Cardiac muscle cell (in vitro differentiated cells and primary cell): ENCODE data around the gene PHF21B. TPM values are rescaled to one million over a fixed set of nuclear protein-coding genes. Genes with fewer than 3 reads are reported as not detected.

Source experiments
- DNase-seq, 2 donors: peaks; one replicate each; pipeline versions ENCODE4 v3.0.0 to v3.0.0-alpha.2; 2010 to 2017; ENCODE audit warnings: low read depth in 1 of 2, low spot score in 1 of 2
- H3K27ac ChIP-seq: fragments of 200-600 bp; sonication (generic); 2 replicates; pipeline ENCODE4 v1.5.1; 2016
- H3K27me3 ChIP-seq: fragments of 200-600 bp; sonication (generic); 2 replicates; pipeline ENCODE4 v1.6.0; 2016; ENCODE audit warnings: control low read depth
- H3K36me3 ChIP-seq: fragments of 200-600 bp; sonication (generic); 2 replicates; pipeline ENCODE4 v1.5.1; 2016; ENCODE audit warnings: control low read depth
- H3K4me1 ChIP-seq: fragments of 200-600 bp; sonication (generic); 2 replicates; pipeline ENCODE4 v1.8.1; 2017; ENCODE audit warnings: low read depth, mild to moderate bottlenecking, mixed run types
- H3K4me3 ChIP-seq: fragments of 200-600 bp; sonication (generic); 2 replicates; pipeline ENCODE4 v1.5.1; 2016; ENCODE audit warnings: mild to moderate bottlenecking
- H3K9me3 ChIP-seq: fragments of 200-600 bp; sonication (generic); 2 replicates; pipeline ENCODE4 v1.5.1; 2017; ENCODE audit warnings: low read depth, mild to moderate bottlenecking, control low read depth
- polyA plus RNA-seq: library from polyadenylated mRNA; unstranded; fragments of >200 nt; fragmentation: Nextera tagmentation; extraction: Ambion mirVana; gene quantifications from 2 replicates; pipeline ENCODE4 v1.2.1, GENCODE V29; 2016
- total RNA-seq: library from RNA; depleted of rRNA; stranded (reverse); fragments of >200 nt; gene quantifications from 2 replicates; pipeline ENCODE4 v1.2.3, GENCODE V29; 2016
- TF ChIP-seq, protein P1 (sequence below): IDR thresholded peaks from 2 replicates; pipeline ENCODE4 v1.5.1; 2012; ENCODE audit warnings: low read depth, mild to moderate bottlenecking, low read length

Gene PHF21B
- total and polyA plus RNA-seq, 2 experiments from 2014 or later, result 3.0 to 7.2 TPM

- H3K4me1 ChIP-seq, result no peaks in the 10 kb centered on the region
- DNase-seq, result no peak
- no peak overlapping the region for H3K27ac ChIP-seq
- H3K4me3 ChIP-seq, result no peak overlapping the region
- TF ChIP-seq, protein P1, sequence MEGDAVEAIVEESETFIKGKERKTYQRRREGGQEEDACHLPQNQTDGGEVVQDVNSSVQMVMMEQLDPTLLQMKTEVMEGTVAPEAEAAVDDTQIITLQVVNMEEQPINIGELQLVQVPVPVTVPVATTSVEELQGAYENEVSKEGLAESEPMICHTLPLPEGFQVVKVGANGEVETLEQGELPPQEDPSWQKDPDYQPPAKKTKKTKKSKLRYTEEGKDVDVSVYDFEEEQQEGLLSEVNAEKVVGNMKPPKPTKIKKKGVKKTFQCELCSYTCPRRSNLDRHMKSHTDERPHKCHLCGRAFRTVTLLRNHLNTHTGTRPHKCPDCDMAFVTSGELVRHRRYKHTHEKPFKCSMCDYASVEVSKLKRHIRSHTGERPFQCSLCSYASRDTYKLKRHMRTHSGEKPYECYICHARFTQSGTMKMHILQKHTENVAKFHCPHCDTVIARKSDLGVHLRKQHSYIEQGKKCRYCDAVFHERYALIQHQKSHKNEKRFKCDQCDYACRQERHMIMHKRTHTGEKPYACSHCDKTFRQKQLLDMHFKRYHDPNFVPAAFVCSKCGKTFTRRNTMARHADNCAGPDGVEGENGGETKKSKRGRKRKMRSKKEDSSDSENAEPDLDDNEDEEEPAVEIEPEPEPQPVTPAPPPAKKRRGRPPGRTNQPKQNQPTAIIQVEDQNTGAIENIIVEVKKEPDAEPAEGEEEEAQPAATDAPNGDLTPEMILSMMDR, result no peak
- H3K36me3 ChIP-seq, result no peaks in the 10 kb centered on the region
- no peaks in the 10 kb centered on the region for H3K9me3 ChIP-seq
- no peaks in the 10 kb centered on the region for H3K27me3 ChIP-seq
Measured at GRCh38 chr22:44944883-44945601, 64.8 kb downstream of the PHF21B start.

DNA sequence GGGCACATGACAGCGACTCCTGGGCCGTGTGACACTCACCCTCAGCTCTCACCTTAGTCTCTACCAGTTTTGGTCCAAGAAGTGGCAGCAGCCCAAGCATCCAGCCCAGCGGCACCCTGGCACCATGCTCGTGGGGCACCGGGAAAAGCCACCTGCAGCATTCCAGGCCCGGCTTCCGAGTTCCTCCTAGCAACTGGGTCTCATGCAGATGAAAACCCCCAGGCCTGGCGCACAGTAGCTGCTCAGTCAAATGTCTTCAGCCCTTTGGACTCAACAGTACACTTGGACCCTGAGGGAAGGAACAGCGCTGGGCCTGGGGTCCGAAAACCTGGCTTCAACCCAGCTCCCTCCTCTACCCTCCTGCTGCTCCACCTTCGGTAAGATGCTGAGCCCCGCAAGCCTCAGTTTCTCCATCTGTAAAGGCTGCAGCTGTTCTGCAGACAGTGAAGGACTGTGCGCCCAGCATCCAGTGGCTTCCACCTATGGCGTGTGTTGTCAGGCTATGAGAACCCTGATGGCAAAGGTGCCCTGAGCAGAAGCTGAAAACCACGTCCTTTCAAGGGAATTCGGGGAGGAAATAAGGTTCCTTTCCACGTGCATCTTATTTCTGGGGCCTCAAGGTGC lies 66.0 kb downstream of the PHF21B start:
- H3K4me1 ChIP-seq, result no peaks in the 10 kb centered on the region
- TF ChIP-seq, protein P1, result no peak
- H3K27ac ChIP-seq, result no peak overlapping the region
- H3K4me3 ChIP-seq, result no peak overlapping the region
- no peaks in the 10 kb centered on the region for H3K36me3 ChIP-seq
- H3K27me3 ChIP-seq, result no peaks in the 10 kb centered on the region
- DNase-seq, result no peak
- H3K9me3 ChIP-seq, result no peaks in the 10 kb centered on the region

GRCh38 chr22:44942979-44943700 lies 66.7 kb downstream of the PHF21B start:
- no peaks in the 10 kb centered on the region for H3K36me3 ChIP-seq
- H3K27me3 ChIP-seq, result no peaks in the 10 kb centered on the region
- TF ChIP-seq, protein P1, result no peak
- no peak overlapping the region for H3K27ac ChIP-seq
- no peaks in the 10 kb centered on the region for H3K4me1 ChIP-seq
- DNase-seq, result no peak
- no peaks in the 10 kb centered on the region for H3K9me3 ChIP-seq
- no peak overlapping the region for H3K4me3 ChIP-seq

- Histone ChIP-seq H3K36me3 (no peaks in the 10 kb centered on the region), H3K27ac (no peak overlapping the region), H3K4me3 (no peak overlapping the region), H3K4me1 (no peaks in the 10 kb centered on the region), H3K9me3 (no peaks in the 10 kb centered on the region), H3K27me3 (no peaks in the 10 kb centered on the region)
- TF ChIP-seq, protein P1, result no peak
- no peak for DNase-seq
Measured at GRCh38 chr22:44942056-44942455, 67.7 kb downstream of the PHF21B start.

DNA sequence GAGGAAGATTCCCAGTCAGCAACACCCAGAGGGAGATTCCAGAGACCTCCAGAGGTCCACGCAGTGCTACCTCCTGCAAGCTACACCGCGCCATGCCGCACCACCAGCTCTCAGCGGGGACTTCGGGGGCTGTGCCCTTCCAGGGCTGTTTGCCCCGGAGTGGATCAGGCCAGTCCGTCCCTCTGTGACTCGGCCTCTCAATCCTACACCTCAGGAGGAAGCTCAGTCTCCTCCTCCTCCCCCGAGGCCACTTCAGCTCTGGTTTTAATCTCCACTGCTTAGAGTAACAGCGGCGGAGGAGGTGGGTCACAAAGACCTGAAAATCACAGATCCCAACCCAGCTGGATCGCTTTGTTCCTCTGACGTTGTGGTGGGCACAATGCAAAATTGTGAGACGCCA lies 68.6 kb downstream of the PHF21B start:
- DNase-seq, result no peak
- Histone ChIP-seq H3K27ac (no peak overlapping the region), H3K4me3 (no peak overlapping the region), H3K27me3 (no peaks in the 10 kb centered on the region), H3K4me1 (no peaks in the 10 kb centered on the region), H3K9me3 (no peaks in the 10 kb centered on the region), H3K36me3 (no peaks in the 10 kb centered on the region)
- TF ChIP-seq, protein P1, result no peak
